DMS53 treated with DMSO at 0.1 percent for 48 hours (cell line): ENCODE measurements around the gene SYNE1.
A peak's percentile ranks its signal among the peaks of the same experiment; 100 is the strongest.

Source experiments
- DNase-seq: peaks from one replicate; lab custom pipeline; 2025; ENCODE audit not compliant: unreplicated experiment; lab: John Stamatoyannopoulos, UW

SYNE1 gene

GRCh38 chr6:152241013-152241766, 396.0 kb downstream of the SYNE1 start:
- DNase-seq = no peak

DNA sequence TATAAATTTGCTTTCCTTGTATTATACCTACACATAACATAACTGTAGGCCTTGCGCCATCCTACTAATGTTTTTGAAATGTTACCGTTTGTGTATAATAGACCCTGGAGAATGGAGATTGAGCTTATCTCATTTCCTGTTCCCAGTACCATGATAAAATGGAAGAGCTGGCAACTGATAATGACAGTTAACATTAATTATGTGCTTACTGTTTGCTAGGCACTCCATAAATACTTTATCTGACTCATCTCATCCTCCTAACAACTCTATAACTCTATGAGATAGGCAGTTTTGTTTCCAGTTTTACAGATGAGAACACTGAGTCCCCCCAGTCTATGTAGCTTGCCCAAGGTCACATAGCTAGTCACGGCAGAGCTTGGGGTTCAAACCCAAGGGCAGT, 396.7 kb downstream of the SYNE1 start:
- DNase-seq = no peak

- DNase-seq = no peak
Measured at GRCh38 chr6:152236370-152237097, 400.6 kb downstream of the SYNE1 start.

GRCh38 chr6:152233547-152234320, 403.4 kb downstream of the SYNE1 start:
- DNase-seq = no peak

DNA sequence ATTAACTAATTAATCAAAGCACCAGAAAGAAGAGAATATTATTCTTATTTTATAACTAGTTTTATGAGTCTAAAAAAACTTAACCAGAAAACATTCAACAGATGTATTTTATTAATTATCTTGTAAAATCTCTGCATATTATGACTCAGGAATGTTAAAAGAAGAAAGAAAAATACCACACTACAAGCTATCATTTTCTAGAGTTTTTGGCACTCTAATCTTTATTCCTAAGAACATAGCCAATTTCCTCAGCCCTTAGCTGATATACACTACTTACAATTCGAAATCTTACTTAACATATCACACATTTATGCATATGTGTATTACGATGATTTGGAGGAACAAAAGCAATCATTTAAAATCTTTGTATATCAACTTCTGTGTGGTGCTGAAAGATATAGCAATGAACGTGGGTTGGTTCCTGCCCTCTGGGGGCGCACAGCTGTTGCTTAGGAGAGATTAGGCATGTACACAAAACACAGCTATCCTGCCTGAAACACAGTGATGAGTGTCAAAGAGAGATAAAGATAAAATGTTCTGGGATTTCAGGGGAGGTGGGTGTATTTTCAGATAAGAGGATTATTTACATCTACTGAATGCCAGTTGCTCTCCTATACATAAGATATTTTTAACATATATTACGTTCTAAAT, 404.5 kb downstream of the SYNE1 start:
- no peak for DNase-seq

GRCh38 chr6:152229330-152229729, 407.8 kb downstream of the SYNE1 start:
- no peak for DNase-seq

- no peak for DNase-seq
Measured at GRCh38 chr6:152226119-152226518, 411.0 kb downstream of the SYNE1 start.

DNA sequence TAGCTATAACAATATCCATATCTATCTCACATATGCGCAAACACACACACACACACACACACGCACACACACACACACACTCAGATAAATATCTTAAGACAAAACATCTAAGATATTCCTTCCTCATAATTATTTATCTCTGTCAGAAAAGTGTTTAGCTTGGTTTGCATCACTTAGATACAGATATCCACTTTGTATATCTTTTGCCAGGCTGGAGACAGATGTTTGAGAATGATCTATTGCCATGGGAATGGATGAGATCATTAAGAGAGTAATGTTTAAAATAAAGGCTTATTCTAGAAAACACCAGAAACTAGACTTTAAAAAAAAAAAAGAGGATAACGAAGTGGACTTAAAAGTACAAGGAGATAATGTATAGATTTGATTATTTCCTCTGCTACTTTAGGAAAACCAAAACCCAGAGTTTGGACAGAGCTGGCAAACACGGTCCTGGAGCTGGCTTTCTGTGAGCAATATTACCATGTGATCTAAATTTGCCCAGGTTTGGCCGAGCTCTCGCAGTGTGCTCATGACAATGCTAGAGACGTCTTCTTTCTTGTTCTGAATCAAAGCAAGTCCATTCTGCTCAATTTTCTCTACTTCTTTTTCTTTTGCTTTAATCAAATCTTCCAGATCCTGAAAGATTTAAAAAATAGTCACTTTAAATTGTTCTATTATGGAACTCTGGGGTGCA, 411.8 kb downstream of the SYNE1 start:
- DNase-seq = no peak

DNA sequence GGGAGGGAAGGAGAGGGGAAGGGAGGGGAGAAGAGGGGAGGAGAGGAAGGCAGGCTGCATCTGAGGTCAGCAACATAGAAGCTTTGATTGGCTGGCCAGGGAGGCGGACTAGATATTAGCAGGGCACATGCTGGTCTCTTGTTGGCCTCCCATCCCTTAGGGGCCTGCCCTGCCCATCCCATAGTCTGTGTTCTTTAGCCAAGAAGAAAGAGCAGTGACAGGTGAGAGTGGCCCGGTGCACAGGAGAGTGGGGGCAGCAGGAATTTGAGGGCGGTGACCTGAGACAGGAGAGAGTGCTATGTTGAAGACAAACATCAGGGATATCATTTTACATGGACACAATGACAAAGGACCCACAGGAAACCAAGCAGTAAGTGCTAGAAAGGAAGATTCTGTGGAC, 413.5 kb downstream of the SYNE1 start:
- DNase-seq = peak; percentile 80

DNA sequence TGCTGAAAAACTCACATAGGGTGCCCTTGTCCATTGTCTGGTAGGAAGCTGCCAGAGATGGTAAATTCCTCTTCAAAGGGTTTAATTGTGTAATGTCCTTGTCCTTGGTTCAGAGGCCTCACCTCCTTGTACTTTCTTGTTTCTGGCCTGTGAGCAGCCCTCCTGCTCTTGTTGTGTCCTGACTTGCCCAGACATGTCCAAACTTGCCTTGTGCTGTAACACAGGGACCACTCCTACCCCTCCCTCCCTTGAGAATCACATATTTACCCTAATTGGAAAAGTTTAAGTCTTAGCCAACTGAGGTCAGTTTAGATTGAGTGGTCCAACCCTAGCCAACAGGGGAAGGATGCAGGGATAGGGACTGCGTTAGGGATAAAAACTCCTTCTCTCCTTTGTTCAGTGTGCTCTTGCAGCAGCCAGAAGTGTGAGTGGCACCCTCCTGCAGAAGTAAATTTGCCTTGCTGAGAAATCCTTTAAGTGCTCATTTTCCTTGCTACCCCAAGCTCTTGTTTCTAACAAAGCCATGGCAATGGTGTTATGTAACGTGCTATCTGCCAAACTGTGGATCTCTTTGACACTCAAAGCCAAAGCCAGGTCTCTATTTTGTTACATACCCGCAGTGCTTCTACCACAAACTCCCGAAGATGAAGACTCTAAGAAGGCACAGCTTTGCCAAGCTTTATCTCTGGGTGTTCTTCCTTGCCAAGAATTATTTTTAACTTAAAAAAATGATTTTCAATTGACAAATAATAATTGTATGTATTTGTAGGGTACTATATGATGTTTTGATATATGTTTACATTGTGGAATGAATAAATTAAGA, 415.1 kb downstream of the SYNE1 start:
- no peak for DNase-seq

GRCh38 chr6:152220786-152221185, 416.4 kb downstream of the SYNE1 start:
- no peak for DNase-seq

DNA sequence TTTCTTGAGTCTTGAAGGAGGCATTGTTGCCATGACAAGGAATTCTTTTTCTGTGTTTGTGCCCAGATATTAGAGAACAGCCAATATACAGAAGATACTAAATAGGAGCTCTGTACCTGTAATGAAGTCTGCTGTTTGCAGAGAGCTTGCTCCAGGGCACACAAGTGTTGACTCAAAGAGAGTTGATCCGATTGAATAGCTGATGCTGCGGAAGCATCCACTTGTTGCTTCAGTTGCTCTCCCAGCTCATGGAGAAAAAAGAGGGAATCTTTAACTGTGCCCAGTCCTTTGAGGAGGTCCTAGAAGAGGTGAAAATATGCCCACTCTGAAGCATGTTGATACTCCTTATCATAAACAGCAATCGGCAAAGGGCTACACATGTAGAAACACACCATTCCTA, 418.3 kb downstream of the SYNE1 start:
- DNase-seq = peak; percentile 74

- DNase-seq = no peak
Measured at GRCh38 chr6:152212437-152212836, 424.7 kb downstream of the SYNE1 start.

DNA sequence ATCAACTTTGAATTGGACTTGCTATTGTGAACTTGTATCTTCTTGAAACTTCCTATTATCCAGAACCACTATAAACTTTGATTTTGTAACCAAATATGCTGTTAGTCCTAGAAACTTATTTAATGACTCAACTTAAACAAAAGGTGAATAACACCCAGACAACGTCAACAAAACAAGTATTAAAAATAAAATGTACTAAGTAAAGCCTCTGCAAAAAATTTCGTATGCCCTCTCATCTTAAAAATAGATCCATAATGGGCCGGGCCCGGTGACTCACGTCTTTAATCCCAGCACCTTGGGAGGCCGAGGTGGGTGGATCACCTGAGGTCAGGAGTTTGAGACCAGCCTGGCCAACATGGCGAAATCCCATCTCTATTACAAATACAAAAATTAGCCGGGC, 428.0 kb downstream of the SYNE1 start:
- DNase-seq = no peak

GRCh38 chr6:152207915-152208714, 429.0 kb downstream of the SYNE1 start:
- DNase-seq = peak; percentile 61

GRCh38 chr6:152206072-152206818, 430.9 kb downstream of the SYNE1 start:
- no peak for DNase-seq

DNA sequence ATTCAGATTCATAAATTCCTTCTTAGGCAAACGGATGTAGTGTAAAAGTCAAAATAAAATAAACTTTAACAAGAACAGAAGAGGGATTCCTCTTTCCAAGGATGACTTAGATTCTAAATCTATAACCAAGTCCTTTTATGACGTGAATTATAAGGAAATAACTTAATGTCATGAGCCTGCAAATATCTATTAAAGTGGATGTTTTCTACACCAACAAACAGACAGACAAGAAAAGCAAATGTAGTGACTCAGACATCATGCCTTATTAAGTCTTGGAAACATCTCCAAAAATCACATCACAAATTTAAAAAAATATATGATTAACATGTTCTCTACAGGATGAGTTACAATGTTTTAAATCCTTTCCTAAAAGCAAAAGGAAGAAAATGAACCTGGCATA, 432.6 kb downstream of the SYNE1 start:
- no peak for DNase-seq

DNA sequence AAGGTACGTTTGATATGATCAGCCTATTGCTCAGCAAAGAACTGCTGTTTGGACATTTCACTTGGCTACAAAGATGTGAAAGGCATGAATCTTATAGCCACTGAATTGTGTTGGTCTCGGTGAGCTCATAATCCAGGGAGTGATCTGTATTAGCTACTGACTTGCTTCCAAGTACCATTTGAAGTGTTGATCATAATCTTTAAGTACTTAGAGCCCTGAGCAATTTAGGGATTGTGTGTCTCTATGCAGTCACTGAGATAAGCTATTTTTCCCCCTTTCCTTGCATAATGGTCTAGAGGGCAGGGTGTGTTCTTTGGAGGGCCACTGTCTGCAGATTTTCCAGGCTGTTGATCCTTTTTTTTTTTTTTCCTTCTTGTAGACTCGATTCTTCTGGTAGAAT, 436.0 kb downstream of the SYNE1 start:
- DNase-seq = no peak
